Measurements from ENCODE around the gene MICU1.
A peak's percentile ranks its signal among the peaks of the same experiment; 100 is the strongest.
"Not testable (repeated sequence)": the region's sequence is repeated elsewhere in the genome, so short reads cannot be mapped to it uniquely, and the experiment has no call there.

MICU1 gene

DNA sequence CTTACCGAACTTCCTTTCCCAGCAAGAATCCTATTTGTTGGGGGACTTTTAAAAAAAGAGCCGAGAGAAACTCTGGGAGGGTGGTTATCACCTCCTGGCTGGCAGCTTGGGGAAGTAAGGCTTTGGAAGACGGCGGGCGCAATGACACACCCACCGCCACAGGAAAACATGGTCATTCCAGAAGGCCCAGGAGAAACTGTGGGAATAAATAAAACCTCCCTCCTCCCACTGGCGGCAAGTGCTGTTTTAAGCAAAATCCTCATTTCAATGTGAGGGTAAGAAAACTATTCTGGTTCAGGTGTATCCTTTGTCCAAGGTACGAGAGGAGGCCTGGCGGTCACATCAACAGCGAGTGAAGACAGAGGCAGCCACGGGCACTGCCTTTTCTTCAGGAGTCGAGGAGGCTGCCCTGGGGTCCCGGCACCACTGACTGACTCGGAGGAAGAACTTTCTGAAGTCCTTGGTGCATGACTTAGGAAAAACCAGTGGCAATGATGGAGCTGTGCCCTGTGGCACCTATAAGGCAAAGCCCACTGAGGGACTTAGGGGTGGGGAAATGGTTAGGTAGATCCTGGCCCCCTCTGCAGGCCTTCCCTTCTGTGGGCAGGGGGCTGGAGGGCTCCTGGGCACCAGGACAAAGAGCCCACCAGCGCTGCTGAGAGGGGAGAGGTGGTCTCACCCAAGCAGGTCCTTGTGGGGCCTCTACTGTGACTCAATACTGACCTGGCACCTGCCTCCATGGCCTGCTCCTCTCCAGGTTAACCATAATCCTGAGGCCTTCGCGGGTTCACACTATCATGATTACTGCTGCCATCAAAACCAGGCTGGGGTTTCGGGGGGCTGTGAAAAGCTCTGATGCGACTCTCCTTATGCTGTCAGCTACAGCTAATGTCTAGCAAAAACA, 292.5 kb downstream of the MICU1 start:
- FAIRE-seq (no peak), DNase-seq (ENCODE audit: insufficient read length, low spot score) (no peak)

DNA sequence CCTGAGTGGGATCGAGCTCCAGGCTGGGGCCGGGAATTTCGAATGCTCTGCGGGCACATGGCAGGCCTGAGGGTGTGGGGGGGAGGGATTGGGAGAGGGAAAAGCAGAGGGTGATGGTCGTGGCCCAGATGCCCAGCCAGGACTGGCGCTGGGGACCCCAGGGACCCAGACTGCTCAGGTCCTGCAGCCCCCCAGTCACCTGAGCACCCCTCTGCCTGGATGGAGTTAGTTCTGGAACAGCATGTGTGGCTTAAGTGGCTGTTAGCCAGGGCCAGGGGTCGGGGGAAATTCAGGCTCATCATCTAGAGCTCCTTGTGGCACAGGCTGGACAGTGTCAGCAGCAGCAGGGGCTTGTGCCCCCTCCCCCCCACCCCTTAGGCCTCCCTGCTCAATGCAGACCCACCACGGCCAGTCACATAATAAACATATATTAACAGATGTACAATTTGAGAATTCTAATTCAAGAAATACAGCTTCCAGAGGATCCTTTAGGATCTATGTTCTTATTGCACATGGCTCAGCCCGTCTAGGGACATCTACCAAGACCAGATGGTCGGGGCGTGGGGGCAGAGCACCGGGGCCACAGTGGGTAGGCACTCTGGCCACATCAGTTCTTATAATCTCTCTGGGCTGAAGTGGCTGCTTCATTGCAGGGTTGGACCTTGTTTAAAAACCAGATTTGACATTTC, 293.3 kb downstream of the MICU1 start:
- no peak for FAIRE-seq
- no peak for DNase-seq (ENCODE audit: insufficient read length, low spot score)

DNA sequence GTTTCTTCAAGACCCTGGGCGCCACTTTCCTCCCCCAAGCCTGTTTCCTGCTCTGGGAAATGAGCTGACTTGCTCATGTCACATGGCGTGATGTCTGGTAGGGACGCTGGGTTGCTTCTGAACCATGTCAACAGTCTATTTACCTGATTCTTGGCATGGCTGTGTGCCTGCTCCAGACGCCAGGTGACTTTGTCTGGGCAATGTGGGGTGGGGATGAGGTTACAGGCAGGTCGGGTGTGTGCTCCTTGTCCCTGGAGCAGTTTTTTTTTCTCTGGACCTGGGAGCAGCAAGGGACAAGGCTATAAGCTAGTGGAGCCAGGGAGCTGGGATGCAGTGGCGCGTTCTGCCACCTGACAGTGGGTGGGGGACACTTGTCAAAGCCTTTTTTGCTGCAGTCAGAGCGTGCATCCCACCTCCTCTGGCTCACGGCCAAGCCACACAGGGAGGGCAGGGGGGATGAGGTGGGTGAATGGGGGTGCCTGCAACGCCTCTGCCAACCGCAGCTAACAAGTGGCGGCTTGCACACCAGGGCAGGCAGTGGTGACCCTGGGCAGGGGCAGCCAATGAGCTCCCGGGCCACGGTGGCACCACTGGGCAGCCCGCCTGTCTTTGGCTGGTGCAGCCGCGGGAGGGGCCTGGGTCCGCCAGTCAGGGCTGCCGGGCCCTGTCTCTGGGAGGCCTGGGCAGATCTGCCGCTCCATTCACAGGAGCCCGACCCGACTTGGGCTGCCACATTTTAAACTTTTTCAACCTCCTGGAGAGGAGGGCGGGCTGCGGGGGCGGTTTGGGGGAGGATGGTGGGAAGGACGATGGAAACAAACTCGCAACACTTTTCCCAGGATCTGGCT, 294.1 kb downstream of the MICU1 start:
- DNase-seq (ENCODE audit: insufficient read length, low spot score) (no peak), FAIRE-seq (no peak)

DNA sequence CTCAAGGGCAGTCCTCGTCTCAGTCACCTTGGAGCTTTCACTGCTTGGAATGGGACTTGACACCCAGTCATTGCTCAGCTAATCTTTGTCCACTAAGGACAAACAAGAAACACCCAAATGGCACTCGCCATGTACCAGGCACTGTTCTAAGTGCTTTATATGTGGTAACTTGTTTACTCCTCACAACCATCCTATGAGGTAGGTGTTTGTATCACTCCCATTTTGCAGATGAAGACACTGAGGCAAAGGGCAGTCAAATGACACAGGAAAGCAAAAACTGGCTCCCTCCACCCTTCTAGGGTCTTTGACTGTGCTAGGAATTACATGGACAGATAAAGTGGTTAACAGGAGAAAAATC, 295.8 kb downstream of the MICU1 start:
- FAIRE-seq (no peak), DNase-seq (ENCODE audit: insufficient read length, low spot score) (no peak)

DNA sequence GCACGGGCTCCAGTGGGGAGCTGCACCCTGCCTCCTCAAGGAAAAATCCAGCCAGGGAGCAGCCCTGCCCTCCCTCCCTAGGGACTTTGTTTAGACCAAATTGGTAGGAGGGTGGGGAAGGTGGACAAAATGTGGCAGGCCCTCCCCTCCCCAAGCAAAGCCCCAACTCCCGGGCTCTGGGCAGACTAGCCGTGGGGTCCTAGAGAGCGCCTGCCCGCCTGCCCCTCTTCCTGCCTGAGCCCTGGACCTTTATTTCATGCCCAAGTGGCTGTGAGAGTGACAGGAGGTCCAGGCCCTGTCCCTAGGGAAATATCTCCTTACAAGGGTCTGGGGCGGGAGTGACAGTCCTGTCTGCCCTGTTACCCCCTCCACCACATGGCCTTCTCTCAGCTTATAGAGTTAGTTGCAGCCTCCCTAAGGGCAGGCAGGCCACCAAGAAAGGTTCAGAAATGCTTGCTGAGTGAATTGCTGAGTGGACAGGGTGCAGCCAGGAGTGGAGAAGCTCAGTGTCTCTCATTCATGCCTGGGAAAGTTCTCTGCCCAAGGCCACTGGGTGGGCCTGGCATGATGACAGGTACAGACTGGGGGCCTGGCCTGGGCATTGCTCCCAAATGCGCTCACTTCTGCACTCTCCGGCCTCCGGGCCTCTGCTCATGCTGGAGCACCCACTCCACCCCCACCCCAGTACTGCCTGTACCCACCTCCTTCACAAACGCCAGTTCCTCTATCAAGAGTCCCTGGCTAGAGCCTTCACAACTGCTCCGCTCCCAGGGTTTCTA, 296.4 kb downstream of the MICU1 start:
- FAIRE-seq (no peak), DNase-seq (ENCODE audit: insufficient read length, low spot score) (no peak)

DNA sequence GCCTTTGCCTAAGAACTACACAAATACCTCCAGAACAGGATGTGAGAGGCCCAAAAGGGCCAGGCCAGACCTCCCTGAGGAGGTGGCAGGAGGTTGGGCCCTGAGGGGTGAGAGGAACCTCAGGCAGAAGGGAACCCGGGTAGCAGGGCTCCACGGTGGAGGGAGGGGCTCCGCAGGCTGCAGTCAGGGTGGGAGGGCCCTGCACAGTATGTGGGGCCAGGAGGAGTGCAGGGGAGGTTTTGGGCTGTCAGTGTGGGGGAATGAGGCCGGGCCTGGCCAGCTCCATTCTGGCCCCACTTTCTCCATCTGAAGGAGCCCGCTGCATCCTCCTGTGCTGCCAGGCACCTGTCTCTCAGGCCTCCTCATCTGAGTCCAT, 297.1 kb downstream of the MICU1 start:
- DNase-seq (ENCODE audit: insufficient read length, low spot score): no peak
- no peak for FAIRE-seq

DNA sequence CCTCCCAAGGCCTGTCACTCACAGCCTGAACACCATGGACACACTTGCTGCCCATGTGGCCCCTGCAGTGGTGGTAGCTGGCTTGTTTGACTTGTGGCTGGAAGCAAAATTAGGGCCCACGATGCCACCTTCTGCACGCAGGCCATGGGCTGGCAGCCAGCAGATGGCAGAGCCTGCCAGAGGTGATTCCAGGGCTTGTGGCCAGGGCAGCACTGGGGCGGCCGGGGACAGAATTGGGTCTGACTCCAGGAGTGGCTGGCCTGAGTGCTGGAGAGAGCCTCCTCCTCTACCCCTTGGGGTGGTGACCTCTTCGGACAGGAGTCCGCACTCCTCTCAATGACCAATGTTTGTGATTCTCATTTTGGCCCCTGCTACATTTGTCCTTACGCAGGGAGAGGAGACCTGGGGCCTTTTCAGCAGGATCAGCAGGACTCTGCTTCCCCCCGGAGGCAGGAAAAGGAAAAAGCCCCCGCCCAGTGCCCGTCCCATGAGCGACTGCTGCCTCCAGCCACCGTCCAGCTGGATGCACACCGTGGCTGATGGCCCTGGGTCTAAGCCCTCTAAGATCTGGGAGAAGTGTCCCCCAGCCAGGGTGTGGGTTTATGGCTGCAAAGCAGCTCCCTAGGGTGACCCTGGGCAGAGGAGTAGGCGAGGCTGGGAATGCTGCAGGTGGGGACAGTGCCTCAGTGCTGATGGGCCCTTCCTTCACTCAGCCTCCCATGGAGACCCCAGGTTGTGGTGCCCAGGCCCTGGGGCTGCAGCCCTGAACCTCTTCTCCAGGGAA, 297.6 kb downstream of the MICU1 start:
- DNase-seq (ENCODE audit: insufficient read length, low spot score) (peak; percentile 72), FAIRE-seq (no peak)

DNA sequence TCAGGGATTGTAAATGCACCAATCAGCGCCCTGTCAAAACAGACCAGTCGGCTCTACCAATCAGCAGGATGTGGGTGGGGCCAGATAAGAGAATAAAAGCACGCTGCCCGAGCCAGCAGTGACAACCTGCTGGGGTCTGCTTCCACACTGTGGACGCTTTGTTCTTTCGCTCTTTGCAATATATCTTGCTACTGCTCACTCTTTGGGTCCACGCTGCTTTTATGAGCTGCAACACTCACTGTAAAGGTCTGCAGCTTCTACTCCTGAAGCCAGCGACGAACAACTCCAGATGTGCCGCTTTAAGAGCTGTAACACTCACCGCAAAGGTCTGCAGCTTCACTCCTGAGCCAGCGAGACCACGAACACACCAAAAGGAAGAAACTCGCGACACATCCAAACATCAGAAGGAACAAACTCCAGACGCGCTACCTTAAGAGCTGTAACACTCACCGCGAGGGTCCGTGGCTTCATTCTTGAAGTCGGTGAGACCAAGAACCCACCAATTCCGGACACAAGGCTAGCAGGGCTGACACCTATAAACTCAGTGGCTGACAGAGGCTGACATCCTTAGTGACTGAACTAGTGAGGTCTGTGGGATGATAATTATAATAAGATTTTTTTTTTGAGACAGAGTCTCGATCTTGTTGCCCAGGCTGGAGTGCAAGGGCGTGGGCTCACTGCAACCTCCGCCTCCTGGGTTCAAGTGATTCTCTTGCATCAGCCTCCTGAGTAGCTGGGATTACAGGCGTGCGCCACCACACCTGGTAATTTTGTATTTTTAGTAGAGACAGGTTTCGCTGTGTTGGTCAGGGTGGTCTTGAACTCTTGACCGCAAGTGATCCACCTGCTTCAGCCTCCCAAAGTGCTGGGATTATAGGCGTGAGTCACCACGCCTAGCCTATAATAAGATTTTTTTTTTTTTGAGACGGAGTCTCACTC, 298.9 kb downstream of the MICU1 start:
- not testable (repeated sequence) for FAIRE-seq; DNase-seq (ENCODE audit: insufficient read length, low spot score)

DNA sequence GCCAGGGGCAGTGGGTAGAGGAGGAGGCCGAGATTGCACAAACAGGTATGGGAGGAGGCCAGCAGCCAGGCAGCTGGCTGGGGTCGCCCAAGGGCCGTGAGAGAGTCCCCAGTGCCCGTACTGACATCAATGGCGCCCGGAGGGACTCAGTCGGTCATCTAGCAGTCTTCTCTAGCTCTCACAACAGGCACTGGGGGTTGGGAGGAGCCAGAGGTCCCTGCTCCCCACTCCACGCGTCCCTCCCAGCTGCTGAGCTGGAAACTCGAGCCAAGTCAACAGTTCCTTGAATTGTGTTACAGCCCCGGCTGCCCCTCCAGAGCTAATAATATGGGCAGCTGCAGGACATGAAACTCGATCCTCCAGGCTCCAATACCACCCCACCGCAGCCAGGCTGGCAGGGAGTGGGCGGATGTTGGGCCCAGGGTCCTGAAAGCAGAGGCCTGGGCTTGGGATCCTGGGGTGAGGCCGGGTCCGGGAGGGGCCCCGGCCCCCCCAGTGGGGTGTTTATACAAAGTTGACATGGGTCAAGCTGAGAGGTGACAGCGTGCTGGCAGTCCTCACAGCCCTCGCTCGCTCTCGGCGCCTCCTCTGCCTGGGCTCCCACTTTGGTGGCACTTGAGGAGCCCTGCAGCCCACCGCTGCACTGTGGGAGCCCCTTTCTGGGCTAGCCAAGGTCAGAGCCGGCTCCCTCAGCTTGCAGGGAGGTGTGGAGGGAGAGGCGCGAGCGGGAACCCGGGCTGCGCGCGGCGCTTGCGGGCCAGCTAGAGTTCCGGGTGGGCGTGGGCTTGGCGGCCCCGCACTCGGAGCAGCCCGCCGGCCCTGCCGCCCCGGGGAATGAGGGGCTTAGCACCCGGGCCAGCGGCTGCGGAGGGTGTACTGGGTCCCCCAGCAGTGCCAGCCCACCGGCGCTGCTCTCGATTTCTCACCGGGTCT, 300.4 kb downstream of the MICU1 start:
- not testable (repeated sequence) for DNase-seq (ENCODE audit: insufficient read length, low spot score); FAIRE-seq

DNA sequence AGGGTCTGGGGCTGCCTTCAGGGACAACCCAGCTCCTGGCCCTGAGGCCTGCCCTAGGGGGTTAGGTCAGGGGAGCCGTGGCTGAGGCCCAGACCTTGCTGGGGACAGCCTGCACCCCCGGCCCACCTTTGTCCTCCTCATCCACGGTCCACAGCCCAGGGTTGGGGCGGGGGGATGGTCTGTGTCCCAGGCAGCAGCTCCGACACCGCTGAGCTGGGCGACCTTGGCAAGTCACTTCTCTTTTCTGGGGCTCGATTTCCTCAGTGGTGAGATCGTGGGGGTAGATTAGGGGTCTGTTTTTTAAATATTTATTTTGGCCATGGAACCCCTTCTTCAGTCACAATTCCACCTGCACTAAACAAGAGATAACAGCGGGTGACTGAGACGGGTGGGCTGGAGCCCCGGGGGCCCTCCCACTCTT, 302.1 kb downstream of the MICU1 start:
- DNase-seq (ENCODE audit: insufficient read length, low spot score) (no peak), FAIRE-seq (no peak)

DNA sequence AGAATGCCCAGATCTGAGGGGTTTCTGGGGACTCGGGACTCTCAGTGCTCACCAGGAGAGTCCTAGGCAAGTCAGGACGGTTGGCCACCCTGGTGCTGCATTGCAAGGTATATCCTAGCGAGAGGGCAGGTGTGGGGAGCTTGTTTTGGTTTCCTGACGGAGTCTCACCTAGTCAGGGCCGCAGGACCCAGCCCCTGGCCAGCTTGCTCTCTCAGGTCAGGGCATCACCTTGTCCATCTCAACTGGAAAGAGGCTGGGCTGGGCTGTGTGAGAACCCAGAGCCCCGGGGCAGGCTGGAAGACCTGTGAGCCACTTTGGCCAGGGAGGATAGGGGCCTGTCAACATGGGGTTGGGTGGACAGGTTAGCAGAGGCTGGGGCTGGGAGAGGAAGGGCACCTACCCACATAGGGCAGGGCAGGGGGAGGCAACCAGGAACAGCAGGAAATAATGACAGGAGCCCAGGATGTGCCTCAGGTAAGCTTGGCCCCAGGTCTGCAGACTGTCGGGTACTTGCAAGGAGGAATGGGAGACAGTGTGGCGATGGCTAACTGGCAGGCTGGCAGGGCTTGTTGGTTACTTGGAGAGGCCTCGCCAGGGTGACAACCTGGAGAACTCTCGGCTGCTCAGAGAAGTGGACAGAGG, 302.6 kb downstream of the MICU1 start:
- DNase-seq (ENCODE audit: insufficient read length, low spot score) (no peak), FAIRE-seq (no peak)

DNA sequence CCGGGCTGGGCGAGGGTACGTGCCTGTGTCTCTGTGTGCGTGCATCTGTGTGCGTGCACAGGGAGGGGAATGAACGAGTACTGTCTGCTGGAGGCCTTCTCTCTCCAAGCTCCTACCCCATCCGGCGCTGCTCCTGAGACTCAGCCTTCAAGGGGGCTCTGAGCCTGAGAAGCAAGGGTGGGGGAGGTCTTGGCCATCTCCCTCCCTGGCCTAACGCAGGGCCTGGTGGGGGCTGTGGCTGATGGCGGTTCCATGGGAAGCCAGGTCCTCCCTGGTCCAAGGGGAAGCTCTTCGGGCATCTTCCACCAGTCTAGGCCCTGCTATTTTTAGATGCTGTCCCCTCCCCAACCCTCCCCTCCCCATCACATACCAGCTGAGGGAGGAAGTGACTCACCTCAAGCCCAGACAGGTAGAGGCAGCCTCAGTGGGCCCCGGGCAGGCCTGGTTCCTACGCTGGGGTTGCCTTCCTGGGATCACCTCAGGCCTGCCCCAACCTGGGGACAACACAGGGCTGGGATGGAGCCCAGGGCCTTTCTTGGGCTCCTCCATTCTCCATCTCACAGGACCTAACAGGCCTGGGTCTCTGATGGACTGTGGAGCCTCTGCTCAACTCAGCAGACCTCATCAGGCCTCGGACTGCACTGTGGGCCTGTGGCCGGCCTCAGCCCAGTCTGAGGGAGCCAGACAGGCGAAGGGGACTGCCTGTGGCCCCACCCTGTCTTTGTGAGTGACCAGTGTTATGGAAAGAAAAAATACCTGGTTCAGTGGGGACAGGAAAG, 303.4 kb downstream of the MICU1 start:
- no peak for DNase-seq (ENCODE audit: insufficient read length, low spot score)
- no peak for FAIRE-seq

DNA sequence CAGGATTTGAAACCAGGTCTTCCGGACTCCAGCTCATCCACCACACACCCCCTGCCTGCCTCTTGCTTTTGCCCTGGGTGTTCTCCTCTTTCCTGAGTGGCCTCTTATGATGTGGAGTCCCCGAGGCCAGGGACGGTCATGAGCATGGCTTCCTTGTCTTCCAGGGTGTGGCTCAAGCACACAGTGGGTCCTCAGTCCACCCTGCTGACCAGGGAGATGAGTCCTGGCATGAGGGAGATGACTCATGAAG, 303.9 kb downstream of the MICU1 start:
- DNase-seq (ENCODE audit: insufficient read length, low spot score) (no peak), FAIRE-seq (no peak)

DNA sequence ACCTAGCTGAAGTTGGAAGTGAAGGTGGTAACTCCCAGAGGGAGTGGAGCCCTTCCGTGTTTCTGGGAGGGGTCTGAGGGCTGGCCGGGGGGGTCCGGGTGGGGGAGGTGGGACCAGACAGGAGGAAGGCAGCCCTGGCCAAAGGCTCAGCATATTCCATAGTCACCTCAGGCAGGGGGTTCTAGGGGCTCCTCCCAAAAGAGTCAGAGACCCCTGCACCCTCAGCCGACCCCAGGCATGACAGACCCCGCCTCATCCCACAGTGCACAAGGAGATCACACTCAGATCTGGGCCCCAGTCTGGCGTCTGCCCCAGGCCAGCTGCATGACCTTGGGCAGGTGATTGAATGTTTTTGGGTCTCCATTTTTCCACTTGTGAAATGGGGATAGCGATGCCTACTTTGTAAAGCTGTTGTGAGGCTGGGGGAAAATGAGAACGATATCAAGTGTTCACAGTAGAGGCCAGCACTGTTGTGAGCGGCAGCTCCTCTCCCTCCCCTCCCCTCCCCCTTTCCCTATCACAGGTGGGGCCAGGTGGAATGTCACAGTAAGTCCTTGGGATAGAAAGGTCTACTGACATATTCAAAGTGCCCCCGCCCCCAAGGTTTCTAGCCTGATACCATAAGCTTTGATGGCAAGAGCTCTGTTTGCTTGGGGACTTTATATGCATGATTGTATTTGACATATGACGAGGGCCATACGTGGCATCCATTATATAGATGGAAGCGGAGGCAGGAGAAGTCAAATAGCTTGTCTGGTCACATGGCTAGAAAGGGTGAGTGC, 304.4 kb downstream of the MICU1 start:
- FAIRE-seq (no peak), DNase-seq (ENCODE audit: insufficient read length, low spot score) (no peak)

DNA sequence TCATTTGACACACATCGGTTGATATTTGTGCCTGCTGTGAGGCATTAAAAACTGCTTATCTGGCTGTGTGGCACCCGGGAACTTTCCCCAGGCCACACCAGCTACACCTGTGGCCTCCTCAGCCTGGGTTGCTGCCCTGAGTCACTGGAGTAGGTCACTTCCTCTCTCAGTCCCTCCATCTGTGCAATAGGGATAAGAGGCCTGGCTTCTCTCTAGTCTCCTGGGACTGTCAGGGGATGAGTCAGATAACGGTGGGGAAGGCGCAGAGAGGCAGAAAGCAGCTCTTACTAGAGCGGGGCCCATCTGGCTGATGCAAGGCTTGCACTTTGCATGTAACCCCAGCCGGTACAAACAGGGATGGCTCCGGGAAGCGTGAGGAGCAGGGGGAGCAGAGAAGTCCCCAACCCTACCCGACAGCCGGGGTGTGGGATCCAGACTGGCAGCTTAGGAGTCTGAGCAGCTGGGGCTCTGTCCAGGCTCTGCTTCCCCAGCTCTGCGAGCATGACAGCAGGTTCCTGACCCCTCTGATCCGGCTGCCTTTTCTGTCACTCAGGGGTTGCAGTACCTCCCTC, 305.1 kb downstream of the MICU1 start:
- FAIRE-seq (no peak), DNase-seq (ENCODE audit: insufficient read length, low spot score) (peak; percentile 84)

Measured in HTR-8/SVneo (cell line).